A172 (cell line): ENCODE measurements around the gene ABCB11. TPM values are rescaled to one million over a fixed set of nuclear protein-coding genes. Genes with fewer than 3 reads are reported as not detected.
A peak's percentile ranks its signal among the peaks of the same experiment; 100 is the strongest.

Experiments used
- DNase-seq: peaks from one replicate; pipeline ENCODE4 v3.0.0-alpha.2; 2015; ENCODE audit warnings: low spot score
- total RNA-seq: library from RNA; depleted of rRNA; stranded (reverse); fragments of >200 nt; shearing (Covaris generic); gene quantifications from 2 replicates; pipeline ENCODE4 v1.2.3, GENCODE V29; 2014

ABCB11 gene
- total RNA-seq, 1 experiment from 2014 or later, result not detected

DNA sequence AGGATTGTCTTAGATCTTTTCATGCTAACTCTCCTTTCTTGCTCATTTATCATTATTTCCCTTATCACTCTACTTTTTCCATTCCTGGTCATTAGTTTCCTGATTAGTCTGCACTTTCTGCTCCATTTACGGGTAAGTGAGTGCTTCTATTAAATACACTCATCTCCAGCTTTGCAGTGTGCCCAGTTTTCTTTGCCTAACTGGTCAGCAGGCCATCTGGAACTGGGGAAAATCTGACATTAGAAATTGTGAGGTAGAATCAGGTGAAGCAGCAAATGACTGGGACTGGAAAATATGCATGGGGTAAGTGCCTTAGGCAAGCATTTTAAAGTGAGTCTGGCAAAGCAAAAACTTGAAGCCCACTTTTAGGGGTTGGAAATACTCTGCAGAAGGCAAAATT, 100.9 kb downstream of the ABCB11 start:
- DNase-seq, result no peak

- no peak for DNase-seq
Observed at GRCh38 chr2:168929031-168929430, 102.1 kb downstream of the ABCB11 start.

DNA sequence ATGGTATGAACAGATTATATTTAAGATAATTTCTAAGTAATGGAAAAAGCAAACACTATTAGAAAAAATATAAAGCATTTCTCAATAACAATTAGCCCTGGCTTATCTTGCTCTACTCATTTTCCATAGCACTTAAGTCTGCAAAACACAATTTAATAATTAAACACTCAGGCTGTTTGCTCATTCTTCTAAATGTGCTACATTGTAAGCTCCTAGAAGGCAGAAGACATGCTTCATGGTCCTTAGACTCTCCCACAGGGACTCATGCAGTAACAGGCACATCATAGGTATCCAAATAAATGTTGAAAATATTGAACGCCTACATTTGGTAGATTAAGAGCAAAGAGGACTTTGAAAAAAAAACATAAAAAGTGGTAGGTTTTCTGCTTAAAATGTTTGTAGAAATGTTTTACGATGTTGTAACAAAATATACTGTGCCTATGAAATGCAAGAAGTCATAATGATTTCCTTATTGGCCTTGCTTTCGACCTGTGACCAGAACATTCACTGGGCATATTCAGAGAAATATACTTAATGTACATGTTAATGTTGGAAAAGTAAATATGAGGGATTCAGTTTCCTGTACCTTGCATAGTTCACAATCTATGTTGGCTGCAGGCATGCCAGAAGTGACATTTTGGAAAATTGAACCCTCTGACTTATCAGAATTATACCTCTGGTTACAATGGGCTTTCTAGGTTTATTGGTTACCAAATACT, 102.9 kb downstream of the ABCB11 start:
- DNase-seq, result no peak

DNA sequence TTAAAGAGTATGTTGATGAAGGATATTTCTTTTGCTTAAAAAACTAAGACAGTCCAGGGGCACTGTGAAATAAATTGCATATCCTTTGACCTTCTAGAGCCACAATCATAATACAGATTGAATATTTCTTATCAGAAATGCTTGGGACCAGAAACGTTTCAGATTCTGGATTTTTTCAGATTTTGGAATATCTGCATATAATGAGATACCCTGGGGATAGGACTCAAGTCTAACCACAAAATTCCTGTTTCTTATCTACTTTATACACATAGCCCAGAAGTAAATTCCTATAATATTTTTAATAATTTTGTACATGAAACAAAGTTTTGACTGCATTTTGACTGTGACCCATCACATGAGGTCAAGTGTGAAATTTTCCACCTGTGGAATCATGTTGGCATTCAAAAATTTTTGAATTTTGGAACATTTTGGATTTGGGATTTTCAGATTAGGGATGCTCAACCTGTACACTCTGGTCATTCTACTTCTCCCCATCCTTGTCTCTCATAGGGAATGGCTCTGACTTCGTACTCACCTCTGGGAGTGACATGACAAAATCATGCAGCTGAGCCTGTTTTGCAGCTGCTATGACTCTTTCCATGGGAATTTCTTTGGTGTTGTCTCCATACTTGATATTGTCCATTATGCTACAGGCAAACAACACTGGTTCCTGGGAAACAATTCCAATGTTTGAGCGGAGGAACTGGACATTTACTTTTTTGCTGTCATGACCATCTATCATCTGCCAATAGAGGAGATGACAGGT, 104.3 kb downstream of the ABCB11 start:
- DNase-seq, result no peak

DNA sequence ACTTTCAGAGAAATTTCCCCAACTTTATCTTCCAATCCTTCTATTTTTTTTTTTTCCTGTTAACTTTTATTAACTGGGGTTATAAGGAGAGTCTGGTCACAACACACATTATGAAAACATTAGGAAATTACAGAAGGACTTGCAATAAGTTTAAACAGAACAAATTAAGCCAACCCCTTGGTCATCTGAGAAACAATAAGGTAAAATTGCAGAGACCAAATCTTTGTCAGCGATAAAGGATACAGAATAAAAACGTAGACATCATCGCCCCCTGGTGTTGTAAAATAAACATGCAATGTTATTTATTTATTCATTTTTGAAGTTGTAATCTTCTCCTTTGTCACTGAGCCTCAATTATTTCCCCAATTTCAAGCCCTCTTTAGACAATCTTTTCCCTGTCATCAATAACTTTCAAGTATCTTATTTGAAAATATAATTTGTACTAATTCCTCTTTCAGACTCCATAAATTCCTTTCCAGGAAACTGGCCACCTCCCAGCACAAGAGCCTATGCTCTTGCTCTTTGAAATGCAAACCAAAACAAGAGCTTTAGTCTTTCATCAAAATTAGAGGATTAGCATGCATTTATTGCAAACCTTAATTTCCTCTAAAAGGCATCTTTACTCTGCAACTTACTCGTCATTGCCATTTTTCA, 110.5 kb downstream of the ABCB11 start:
- peak; percentile 49 for DNase-seq

GRCh38 chr2:168916331-168916675, 114.8 kb downstream of the ABCB11 start:
- DNase-seq, result no peak

DNA sequence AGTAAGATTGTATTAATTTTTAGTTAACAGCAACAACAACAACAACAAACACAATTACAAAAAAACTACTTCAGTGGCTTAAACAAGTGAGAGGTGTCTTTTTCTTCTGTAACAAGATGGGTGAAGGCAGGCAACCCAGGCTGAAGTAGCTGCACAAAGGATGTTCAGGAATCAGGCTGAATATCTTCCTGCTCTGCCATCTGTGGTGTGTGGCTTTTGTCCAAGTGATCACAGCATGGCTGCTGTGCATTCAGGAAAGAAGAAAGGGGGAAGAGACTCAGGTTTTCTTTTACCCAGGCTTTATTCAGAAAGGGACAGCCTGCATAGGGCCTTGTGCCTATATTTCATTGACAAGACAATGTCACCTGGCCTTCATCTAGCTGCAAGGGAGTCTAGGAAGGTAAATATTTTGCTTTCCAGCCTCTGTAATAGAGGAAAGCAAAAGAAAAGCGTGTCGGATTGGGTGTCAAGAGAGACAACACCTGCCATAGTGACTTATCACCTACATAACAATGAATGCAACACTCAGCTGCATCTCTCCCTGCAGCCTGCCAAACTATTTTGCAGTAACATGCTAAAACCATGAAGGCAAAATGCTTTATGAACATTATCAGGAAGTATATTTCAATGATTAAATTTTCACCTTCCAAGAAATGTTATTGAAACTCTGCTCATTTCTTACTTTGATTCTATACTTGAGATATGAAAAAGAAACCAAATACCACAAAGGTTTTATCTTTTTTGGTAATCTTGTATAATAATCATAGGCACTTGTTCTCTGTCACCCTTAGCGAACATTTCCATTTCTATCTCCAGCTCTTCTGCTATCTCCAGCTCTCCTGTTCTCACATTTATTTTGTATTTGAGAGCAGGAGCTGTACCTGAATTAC, 115.4 kb downstream of the ABCB11 start:
- no peak for DNase-seq

DNA sequence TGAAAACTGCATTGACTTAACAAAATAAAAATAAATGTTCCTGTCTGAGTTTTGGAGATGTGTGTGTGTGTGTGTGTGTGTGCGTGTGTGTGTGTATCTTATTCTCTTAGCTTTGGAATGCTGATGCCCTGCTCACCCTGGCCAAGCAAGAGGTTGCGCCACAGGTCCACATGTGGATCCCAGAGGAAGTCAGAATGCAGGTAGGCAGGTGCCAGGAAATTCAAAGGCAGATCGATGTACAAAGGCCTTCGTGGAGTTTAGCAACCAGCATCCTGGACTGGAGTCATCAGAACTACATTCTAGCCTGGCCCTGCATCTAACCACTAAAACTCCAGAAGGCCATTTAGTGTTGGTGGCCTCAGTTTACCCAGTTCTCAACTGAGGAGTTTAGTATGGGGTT, 117.6 kb downstream of the ABCB11 start:
- no peak for DNase-seq

GRCh38 chr2:168912901-168913369, 118.2 kb downstream of the ABCB11 start:
- no peak for DNase-seq

GRCh38 chr2:168912466-168912865, 118.7 kb downstream of the ABCB11 start:
- no peak for DNase-seq

DNA sequence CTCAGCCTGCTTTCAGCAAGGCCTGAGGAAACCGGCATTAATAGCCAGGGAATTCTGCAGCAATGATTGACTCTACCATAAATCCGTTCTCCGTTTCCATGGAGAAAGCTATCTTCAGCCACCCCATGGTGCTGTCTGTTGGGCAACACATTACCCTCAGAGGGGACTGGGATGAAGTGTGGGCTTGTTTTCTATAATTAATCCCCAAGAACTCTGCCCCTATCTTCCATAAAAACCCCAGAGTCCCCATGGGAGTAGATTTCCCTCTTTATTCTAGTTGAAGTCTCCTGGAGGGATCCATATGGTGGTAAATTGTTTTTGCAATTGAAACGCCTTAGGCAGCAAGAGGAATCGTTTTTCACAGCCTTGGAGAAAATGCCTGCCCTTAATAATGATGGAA, 120.8 kb downstream of the ABCB11 start:
- no peak for DNase-seq

- DNase-seq, result no peak
Observed at GRCh38 chr2:168907940-168908662, 123.0 kb downstream of the ABCB11 start.

DNA sequence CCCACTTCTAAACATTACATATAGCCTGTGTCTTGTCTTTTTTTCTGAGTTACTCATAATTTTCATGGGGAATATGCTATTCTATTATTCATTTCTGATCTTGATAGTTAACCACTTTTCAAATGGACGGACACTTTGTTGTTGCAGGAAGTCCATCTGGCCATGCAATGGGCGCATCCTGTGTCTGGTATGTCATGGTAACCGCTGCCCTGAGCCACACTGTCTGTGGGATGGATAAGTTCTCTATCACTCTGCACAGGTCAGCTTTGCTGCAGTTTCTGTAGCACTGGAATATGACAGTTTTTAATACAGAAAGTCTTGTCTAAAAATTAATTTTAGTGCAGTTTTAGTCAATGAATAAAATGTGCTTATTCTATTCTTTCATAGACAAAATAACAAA, 126.8 kb downstream of the ABCB11 start:
- DNase-seq, result no peak

DNA sequence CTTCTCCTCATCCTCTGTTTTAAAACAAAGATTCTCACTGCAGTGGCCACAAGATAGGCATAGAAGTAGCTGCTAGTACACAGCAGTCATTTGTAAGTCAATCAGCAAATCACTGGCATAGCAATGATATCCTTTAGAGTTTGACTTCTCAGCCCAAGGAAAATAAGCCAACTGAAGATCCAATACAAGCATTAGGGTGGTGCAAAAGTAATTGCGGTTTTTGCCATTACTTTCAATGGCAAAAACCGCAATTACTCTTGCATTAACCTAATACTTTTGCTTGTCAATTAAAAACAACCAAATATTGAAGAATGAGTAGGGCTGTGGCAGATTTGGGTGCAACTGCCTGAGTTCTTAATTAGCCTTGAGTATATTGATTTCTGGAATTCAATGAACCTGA, 127.2 kb downstream of the ABCB11 start:
- no peak for DNase-seq

GRCh38 chr2:168901003-168901402, 130.1 kb downstream of the ABCB11 start, which contains the start of gene G6PC2:
Gene G6PC2 (plus strand): TSS chr2:168901291. CDS start chr2:168901332, 41 bp downstream.
- DNase-seq, result no peak

DNA sequence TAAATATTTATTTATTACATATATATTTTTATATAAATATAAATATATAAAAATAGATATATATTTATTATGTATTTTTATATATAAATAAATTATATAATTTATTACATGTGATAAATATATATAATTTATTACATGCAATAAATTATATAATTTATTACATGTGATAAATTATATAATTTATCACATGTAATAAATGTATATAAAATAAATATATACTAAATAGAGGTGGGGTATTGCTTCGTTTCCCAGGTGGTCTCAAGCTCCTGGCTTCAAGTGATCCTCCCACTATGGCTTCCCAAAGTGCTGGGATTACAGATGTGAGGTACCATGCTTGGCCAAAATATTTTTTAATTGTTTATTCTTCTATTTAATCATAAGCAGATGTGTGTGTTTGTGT, 133.7 kb downstream of the ABCB11 start:
- no peak for DNase-seq

GRCh38 chr2:168896783-168897182, 134.3 kb downstream of the ABCB11 start:
- DNase-seq, result no peak

DNA sequence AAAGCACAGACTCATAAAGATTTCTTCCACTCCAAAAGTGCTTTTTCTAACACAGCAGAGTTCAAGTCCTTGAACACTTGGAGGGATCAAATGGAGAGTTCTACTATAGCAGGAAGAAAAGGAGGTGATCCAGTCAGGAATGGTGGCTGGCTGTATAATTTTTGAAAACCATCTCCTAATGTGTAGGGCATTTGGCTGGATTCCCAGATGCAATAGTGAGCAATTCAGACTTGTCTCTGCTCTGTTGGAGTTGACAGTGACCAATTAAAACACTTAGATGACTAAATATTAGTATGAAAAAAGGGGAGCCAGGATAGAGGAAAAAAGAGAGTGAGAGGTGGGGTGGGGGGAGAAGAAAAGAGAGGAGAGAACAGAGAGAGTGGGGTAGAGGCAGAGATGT, 135.4 kb downstream of the ABCB11 start:
- peak; percentile 10 for DNase-seq

DNA sequence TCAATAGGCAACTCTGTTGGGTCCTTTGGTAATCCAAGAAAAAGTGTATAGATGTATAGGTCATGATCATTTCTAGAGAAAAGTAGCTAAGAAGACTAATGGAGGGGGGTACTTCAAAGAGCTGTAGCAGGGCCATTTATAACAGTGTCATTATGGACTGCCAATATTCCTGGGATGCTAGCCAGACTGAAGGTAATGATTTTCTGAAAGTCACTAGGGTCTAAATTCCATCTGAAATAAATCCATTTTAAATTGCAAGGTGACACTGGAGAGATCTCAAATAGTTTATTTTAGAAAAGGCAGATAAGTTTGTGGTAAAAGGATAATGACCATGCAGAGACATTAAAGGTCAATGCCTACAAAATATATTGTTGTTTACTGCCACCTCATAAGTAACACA, 136.4 kb downstream of the ABCB11 start:
- no peak for DNase-seq

DNA sequence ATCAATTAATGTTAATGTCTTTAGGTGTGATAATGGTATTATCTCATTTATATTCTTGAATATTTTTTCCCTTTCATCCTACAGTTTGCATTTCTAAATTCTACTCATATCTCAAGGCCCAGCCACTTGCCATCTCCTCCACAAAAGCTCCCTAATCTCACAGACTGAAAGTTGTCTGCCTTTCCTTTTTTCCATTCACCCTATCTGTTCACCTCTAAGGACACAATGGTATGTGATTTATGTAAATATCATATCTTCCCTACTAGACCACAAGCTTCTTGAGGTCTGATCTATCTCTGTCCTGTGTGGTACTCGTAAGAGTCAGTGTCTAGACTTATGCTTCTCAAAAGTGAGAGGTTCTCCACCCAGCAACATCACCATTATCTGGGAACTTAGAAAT, 137.0 kb downstream of the ABCB11 start:
- no peak for DNase-seq

DNA sequence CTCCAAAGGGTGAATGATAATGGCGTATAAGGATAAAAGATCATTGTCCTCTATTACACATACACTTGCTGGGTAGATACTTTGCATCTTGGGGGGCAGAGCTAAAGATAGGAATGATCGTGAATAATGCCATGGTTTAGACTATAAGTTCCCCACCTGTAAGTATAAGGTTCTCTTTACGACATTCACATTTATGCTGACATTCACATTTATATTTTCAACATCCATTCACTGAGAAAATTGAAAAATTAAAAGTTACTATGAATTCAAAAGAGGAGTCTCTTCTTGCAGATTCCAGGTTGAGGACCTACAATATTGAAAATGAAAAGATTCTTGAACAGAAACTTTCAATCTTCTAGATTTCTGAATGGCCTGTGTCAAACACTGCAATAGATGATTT, 138.8 kb downstream of the ABCB11 start:
- DNase-seq, result no peak
